Measurements from ENCODE around the gene LRRC26.
A peak's percentile ranks its signal among the peaks of the same experiment; 100 is the strongest.

The LRRC26 gene

GRCh38 chr9:137170486-137171148, 766 bp upstream of the LRRC26 start:
- TF ChIP-seq POLR2A (IDR thresholded peaks at IDR 0.05; ENCODE audit: low read depth, low read length), result no peak
- TF ChIP-seq TAF1 (IDR thresholded peaks at IDR 0.05; ENCODE audit: borderline replicate concordance, low read depth, low read length), result no peak
- TF ChIP-seq POLR2AphosphoS5 (IDR thresholded peaks at IDR 0.05; ENCODE audit: low read depth, low read length), result no peak
- FAIRE-seq (no peak), DNase-seq (ENCODE audit: insufficient read length) (no peak)

GRCh38 chr9:137168904-137169856, 671 bp downstream of the LRRC26 start:
- FAIRE-seq (peak; percentile 93), DNase-seq (ENCODE audit: insufficient read length) (peak; percentile 75)
- TF ChIP-seq TAF1 (IDR thresholded peaks at IDR 0.05; ENCODE audit: borderline replicate concordance, low read depth, low read length), result no peak
- no peak for TF ChIP-seq POLR2A (IDR thresholded peaks at IDR 0.05; ENCODE audit: low read depth, low read length)
- no peak for TF ChIP-seq POLR2AphosphoS5 (IDR thresholded peaks at IDR 0.05; ENCODE audit: low read depth, low read length)

- TF ChIP-seq POLR2A (IDR thresholded peaks at IDR 0.05; ENCODE audit: low read depth, low read length) (no peak), TAF1 (IDR thresholded peaks at IDR 0.05; ENCODE audit: borderline replicate concordance, low read depth, low read length) (no peak), POLR2AphosphoS5 (IDR thresholded peaks at IDR 0.05; ENCODE audit: low read depth, low read length) (no peak)
- DNase-seq (ENCODE audit: insufficient read length) (no peak), FAIRE-seq (peak; percentile 64)
Observed at GRCh38 chr9:137168573-137168903, 1.3 kb downstream of the LRRC26 start.

- FAIRE-seq, result peak; percentile 86
- no peak for DNase-seq (ENCODE audit: insufficient read length)
- TF ChIP-seq POLR2A (IDR thresholded peaks at IDR 0.05; ENCODE audit: low read depth, low read length) (no peak), POLR2AphosphoS5 (IDR thresholded peaks at IDR 0.05; ENCODE audit: low read depth, low read length) (no peak), TAF1 (IDR thresholded peaks at IDR 0.05; ENCODE audit: borderline replicate concordance, low read depth, low read length) (no peak)
Observed at GRCh38 chr9:137167747-137168572, 1.9 kb downstream of the LRRC26 start.

GRCh38 chr9:137167277-137167746, 2.5 kb downstream of the LRRC26 start:
- DNase-seq (ENCODE audit: insufficient read length) (no peak), FAIRE-seq (no peak)
- TF ChIP-seq POLR2A (IDR thresholded peaks at IDR 0.05; ENCODE audit: low read depth, low read length), result no peak
- no peak for TF ChIP-seq TAF1 (IDR thresholded peaks at IDR 0.05; ENCODE audit: borderline replicate concordance, low read depth, low read length)
- TF ChIP-seq POLR2AphosphoS5 (IDR thresholded peaks at IDR 0.05; ENCODE audit: low read depth, low read length), result no peak

GRCh38 chr9:137166380-137167229, 3.2 kb downstream of the LRRC26 start:
- no peak for DNase-seq (ENCODE audit: insufficient read length)
- TF ChIP-seq TAF1 (IDR thresholded peaks at IDR 0.05; ENCODE audit: borderline replicate concordance, low read depth, low read length), result no peak
- no peak for TF ChIP-seq POLR2AphosphoS5 (IDR thresholded peaks at IDR 0.05; ENCODE audit: low read depth, low read length)
- no peak for TF ChIP-seq POLR2A (IDR thresholded peaks at IDR 0.05; ENCODE audit: low read depth, low read length)
- FAIRE-seq, result no peak

GRCh38 chr9:137165250-137165836, 4.5 kb downstream of the LRRC26 start:
- DNase-seq (ENCODE audit: insufficient read length) (no peak), FAIRE-seq (no peak)
- TF ChIP-seq POLR2A (IDR thresholded peaks at IDR 0.05; ENCODE audit: low read depth, low read length), result no peak
- no peak for TF ChIP-seq TAF1 (IDR thresholded peaks at IDR 0.05; ENCODE audit: borderline replicate concordance, low read depth, low read length)
- no peak for TF ChIP-seq POLR2AphosphoS5 (IDR thresholded peaks at IDR 0.05; ENCODE audit: low read depth, low read length)

- DNase-seq (ENCODE audit: insufficient read length), result no peak
- FAIRE-seq, result no peak
Observed at GRCh38 chr9:137164370-137165249, 5.2 kb downstream of the LRRC26 start.

GRCh38 chr9:137163805-137164204, 6.0 kb downstream of the LRRC26 start:
- TF ChIP-seq TAF1 (IDR thresholded peaks at IDR 0.05; ENCODE audit: borderline replicate concordance, low read depth, low read length) (no peak), POLR2A (IDR thresholded peaks at IDR 0.05; ENCODE audit: low read depth, low read length) (no peak), POLR2AphosphoS5 (IDR thresholded peaks at IDR 0.05; ENCODE audit: low read depth, low read length) (no peak)
- FAIRE-seq (no peak), DNase-seq (ENCODE audit: insufficient read length) (no peak)

More at GRCh38 chr9:137164370-137165249, 5.2 kb downstream of the LRRC26 start:
- no peak for TF ChIP-seq POLR2A (IDR thresholded peaks at IDR 0.05; ENCODE audit: low read depth, low read length)
